NCI-H2081 (cell line): Measurements from ENCODE around the gene PRKCB.

Experiments used
- DNase-seq, 2 experiments: peaks; one replicate each; lab custom pipeline; 2025; lab: John Stamatoyannopoulos, UW

The PRKCB gene

GRCh38 chr16:24046442-24046841, 210.7 kb downstream of the PRKCB start:
- no peak for DNase-seq

GRCh38 chr16:24049113-24049512, 213.3 kb downstream of the PRKCB start:
- DNase-seq = no peak

GRCh38 chr16:24051125-24051524, 215.3 kb downstream of the PRKCB start:
- no peak for DNase-seq

- DNase-seq = no peak
Measured at GRCh38 chr16:24052329-24053098, 216.7 kb downstream of the PRKCB start.

- DNase-seq = no peak
Measured at GRCh38 chr16:24053099-24053946, 217.5 kb downstream of the PRKCB start.

- no peak for DNase-seq
Measured at GRCh38 chr16:24054741-24055491, 219.1 kb downstream of the PRKCB start.

- no peak for DNase-seq
Measured at GRCh38 chr16:24062270-24062817, 226.6 kb downstream of the PRKCB start.

- DNase-seq = no peak
Measured at GRCh38 chr16:24069036-24069590, 233.3 kb downstream of the PRKCB start.

GRCh38 chr16:24070851-24071250, 235.1 kb downstream of the PRKCB start:
- DNase-seq = peak in 1 of 2 experiments; percentile 1

- no peak for DNase-seq
Measured at GRCh38 chr16:24071666-24072360, 236.0 kb downstream of the PRKCB start.

GRCh38 chr16:24073321-24073720, 237.5 kb downstream of the PRKCB start:
- no peak for DNase-seq

GRCh38 chr16:24074574-24074973, 238.8 kb downstream of the PRKCB start:
- DNase-seq = no peak

GRCh38 chr16:24075302-24075701, 239.5 kb downstream of the PRKCB start:
- no peak for DNase-seq

GRCh38 chr16:24075931-24076716, 240.3 kb downstream of the PRKCB start:
- no peak for DNase-seq

GRCh38 chr16:24077292-24077691, 241.5 kb downstream of the PRKCB start:
- DNase-seq = no peak

GRCh38 chr16:24077966-24078365, 242.2 kb downstream of the PRKCB start:
- DNase-seq = no peak

GRCh38 chr16:24085666-24086065, 249.9 kb downstream of the PRKCB start:
- DNase-seq = no peak

- DNase-seq = no peak
Measured at GRCh38 chr16:24087891-24088410, 252.2 kb downstream of the PRKCB start.

GRCh38 chr16:24088767-24089166, 253.0 kb downstream of the PRKCB start:
- no peak for DNase-seq

- no peak for DNase-seq
Measured at GRCh38 chr16:24091125-24091524, 255.3 kb downstream of the PRKCB start.
